Measurements from ENCODE around the gene CFAP43. TPM values are rescaled to one million over a fixed set of nuclear protein-coding genes. Genes with fewer than 3 reads are reported as not detected.

CFAP43 gene
- total and polyA plus RNA-seq, 2 of the 8 experiments (the other 6 are each of a cell fraction or from before 2014, with no cell fraction given) = 0.11 to 0.27 TPM

DNA sequence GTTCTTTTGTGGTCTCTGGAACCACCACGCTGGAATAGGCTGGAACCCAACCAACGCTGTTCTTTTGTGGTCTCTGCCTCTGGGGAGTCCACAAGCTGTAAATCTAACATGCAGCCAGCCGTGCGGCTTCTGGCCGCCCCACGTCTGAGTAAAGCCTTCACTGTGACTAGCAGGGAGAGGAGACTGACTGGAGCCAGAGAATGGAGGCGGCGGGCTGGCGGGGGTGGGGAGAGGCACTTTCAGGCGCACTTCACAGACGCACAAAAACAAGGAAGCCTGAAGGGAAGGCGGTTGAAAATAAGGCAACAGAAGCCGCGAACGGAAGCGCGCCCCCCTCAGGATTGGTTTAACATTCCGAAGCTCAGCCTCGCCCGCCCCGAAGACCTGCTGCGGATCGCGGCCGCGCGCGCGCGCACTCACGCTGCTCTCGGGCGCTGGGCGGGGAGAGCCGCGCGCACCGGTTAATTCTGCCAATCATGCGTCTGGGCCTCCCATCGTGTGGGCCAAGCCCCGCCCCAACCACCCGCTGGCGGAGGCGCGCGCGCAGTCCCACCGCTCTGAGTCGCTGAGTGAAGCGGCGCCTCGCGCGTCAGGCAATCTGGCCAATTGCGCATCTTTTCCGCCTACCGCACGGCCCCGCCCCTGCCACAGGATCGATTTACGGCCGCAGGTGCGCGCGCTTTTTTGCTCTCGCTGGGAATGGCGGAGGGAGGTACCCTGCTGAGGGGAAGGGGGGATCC, 110.5 kb downstream of the CFAP43 start, which contains the start of gene SFR1 (continued):
- TF ChIP-seq FOSL1 (IDR thresholded peaks at IDR 0.05; ENCODE audit: insufficient read depth, low read depth, low read length) (0 out of 2 replicates have a peak, but pooled peaks have one; percentile 24), CEBPB (IDR thresholded peaks at IDR 0.05; ENCODE audit: low read depth, low read length) (no peak), SP1 (IDR thresholded peaks at IDR 0.05; ENCODE audit: low read depth, low read length) (no peak), BACH1 (IDR thresholded peaks at IDR 0.05; ENCODE audit: low read length) (0 out of 2 replicates have a peak, but pooled peaks have one; percentile 42), JUND (IDR thresholded peaks at IDR 0.05; ENCODE audit: low read length) (no peak), CHD2 (IDR thresholded peaks at IDR 0.05; ENCODE audit: low read length) (no peak; the same call in 1 of the 2 replicates), SUZ12 (IDR thresholded peaks at IDR 0.05; ENCODE audit: low read length) (no peak), EP300 (IDR thresholded peaks at IDR 0.05; ENCODE audit: borderline replicate concordance in 1 of 2, low read depth in 2 of 2, low read length in 2 of 2) (no peak; a peak in 1 of 3 replicates), CBX5 (IDR thresholded peaks at IDR 0.05; ENCODE audit: low read depth, low read length) (no peak), NRF1 (IDR thresholded peaks at IDR 0.05; ENCODE audit: low read depth, low read length) (peak; percentile 42; the same call in 1 of the 2 replicates)
- TF ChIP-seq, protein P1, sequence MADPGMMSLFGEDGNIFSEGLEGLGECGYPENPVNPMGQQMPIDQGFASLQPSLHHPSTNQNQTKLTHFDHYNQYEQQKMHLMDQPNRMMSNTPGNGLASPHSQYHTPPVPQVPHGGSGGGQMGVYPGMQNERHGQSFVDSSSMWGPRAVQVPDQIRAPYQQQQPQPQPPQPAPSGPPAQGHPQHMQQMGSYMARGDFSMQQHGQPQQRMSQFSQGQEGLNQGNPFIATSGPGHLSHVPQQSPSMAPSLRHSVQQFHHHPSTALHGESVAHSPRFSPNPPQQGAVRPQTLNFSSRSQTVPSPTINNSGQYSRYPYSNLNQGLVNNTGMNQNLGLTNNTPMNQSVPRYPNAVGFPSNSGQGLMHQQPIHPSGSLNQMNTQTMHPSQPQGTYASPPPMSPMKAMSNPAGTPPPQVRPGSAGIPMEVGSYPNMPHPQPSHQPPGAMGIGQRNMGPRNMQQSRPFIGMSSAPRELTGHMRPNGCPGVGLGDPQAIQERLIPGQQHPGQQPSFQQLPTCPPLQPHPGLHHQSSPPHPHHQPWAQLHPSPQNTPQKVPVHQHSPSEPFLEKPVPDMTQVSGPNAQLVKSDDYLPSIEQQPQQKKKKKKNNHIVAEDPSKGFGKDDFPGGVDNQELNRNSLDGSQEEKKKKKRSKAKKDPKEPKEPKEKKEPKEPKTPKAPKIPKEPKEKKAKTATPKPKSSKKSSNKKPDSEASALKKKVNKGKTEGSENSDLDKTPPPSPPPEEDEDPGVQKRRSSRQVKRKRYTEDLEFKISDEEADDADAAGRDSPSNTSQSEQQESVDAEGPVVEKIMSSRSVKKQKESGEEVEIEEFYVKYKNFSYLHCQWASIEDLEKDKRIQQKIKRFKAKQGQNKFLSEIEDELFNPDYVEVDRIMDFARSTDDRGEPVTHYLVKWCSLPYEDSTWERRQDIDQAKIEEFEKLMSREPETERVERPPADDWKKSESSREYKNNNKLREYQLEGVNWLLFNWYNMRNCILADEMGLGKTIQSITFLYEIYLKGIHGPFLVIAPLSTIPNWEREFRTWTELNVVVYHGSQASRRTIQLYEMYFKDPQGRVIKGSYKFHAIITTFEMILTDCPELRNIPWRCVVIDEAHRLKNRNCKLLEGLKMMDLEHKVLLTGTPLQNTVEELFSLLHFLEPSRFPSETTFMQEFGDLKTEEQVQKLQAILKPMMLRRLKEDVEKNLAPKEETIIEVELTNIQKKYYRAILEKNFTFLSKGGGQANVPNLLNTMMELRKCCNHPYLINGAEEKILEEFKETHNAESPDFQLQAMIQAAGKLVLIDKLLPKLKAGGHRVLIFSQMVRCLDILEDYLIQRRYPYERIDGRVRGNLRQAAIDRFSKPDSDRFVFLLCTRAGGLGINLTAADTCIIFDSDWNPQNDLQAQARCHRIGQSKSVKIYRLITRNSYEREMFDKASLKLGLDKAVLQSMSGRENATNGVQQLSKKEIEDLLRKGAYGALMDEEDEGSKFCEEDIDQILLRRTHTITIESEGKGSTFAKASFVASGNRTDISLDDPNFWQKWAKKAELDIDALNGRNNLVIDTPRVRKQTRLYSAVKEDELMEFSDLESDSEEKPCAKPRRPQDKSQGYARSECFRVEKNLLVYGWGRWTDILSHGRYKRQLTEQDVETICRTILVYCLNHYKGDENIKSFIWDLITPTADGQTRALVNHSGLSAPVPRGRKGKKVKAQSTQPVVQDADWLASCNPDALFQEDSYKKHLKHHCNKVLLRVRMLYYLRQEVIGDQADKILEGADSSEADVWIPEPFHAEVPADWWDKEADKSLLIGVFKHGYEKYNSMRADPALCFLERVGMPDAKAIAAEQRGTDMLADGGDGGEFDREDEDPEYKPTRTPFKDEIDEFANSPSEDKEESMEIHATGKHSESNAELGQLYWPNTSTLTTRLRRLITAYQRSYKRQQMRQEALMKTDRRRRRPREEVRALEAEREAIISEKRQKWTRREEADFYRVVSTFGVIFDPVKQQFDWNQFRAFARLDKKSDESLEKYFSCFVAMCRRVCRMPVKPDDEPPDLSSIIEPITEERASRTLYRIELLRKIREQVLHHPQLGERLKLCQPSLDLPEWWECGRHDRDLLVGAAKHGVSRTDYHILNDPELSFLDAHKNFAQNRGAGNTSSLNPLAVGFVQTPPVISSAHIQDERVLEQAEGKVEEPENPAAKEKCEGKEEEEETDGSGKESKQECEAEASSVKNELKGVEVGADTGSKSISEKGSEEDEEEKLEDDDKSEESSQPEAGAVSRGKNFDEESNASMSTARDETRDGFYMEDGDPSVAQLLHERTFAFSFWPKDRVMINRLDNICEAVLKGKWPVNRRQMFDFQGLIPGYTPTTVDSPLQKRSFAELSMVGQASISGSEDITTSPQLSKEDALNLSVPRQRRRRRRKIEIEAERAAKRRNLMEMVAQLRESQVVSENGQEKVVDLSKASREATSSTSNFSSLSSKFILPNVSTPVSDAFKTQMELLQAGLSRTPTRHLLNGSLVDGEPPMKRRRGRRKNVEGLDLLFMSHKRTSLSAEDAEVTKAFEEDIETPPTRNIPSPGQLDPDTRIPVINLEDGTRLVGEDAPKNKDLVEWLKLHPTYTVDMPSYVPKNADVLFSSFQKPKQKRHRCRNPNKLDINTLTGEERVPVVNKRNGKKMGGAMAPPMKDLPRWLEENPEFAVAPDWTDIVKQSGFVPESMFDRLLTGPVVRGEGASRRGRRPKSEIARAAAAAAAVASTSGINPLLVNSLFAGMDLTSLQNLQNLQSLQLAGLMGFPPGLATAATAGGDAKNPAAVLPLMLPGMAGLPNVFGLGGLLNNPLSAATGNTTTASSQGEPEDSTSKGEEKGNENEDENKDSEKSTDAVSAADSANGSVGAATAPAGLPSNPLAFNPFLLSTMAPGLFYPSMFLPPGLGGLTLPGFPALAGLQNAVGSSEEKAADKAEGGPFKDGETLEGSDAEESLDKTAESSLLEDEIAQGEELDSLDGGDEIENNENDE (IDR thresholded peaks at IDR 0.05; ENCODE audit: insufficient replicate concordance, low read length) = no peak

Measured in H1 (cell line).